B cell (primary cell): ENCODE results near the gene ACCS.

Experiments
- EZH2 ChIP-seq: IDR thresholded peaks from 2 replicates; pipeline ENCODE4 v1.6.1; 2012; ENCODE audit warnings: borderline replicate concordance, low read depth, mild to moderate bottlenecking, moderate library complexity, low read length; ENCODE audit not compliant: insufficient read depth, poor library complexity, severe bottlenecking
- TF ChIP-seq, protein P1 (sequence below): fragments of 200-600 bp; IDR thresholded peaks from one replicate; pipeline ENCODE4 v1.8.0; 2022; ENCODE audit warnings: antibody characterized with exemption, mild to moderate bottlenecking

DNA sequence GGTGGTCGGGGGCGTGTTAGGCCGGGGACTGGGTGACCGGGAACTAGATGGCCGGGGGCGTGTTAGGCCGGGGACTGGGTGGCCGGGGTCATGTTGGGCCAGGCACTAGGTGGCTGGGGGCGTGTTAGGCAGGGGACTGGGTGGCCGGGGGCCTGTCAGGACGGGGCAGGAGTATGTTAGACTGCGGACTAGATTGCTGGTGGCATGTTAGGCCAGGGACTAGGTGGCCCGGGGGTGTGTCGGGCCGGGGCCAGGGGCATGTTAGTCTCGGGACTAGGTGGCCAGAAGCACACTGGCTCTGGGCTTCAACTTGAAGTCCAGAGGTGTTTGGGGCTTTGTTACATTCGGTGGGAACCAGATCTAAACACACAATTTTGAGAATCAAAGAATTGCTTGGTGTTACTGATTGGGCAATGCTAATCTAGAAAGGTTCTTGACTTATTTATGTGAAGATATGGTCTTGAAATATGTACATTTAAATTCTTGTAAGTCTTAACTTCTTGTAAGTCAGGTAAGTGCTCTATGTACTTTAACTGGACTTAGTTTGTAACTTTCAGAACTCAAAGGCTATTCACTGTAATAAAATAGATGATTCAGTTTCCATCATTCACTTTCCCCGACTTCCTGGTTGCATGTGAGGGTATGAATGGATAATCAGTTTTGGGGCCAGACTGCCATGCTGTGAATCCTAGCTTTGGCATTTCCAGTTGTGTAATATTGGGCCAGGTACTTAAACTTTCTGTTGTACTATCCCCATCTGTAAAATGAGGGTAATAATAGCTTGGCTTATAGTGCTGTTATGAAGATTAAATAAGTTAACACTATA, 30.5 kb downstream of the ACCS start:
- TF ChIP-seq, protein P1, sequence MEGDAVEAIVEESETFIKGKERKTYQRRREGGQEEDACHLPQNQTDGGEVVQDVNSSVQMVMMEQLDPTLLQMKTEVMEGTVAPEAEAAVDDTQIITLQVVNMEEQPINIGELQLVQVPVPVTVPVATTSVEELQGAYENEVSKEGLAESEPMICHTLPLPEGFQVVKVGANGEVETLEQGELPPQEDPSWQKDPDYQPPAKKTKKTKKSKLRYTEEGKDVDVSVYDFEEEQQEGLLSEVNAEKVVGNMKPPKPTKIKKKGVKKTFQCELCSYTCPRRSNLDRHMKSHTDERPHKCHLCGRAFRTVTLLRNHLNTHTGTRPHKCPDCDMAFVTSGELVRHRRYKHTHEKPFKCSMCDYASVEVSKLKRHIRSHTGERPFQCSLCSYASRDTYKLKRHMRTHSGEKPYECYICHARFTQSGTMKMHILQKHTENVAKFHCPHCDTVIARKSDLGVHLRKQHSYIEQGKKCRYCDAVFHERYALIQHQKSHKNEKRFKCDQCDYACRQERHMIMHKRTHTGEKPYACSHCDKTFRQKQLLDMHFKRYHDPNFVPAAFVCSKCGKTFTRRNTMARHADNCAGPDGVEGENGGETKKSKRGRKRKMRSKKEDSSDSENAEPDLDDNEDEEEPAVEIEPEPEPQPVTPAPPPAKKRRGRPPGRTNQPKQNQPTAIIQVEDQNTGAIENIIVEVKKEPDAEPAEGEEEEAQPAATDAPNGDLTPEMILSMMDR, result no peak
- no peak for TF ChIP-seq EZH2
